Lower leg skin (tissue), 4 donors: Measurements from ENCODE around the gene EMC10. TPM values are rescaled to one million over a fixed set of nuclear protein-coding genes. Genes with fewer than 3 reads are reported as not detected.
A peak's percentile ranks its signal among the peaks of the same experiment; 100 is the strongest.

Experiments used
- DNase-seq, 2 donors: peaks; one replicate each; pipeline ENCODE4 v3.0.0-alpha.2; 2019; ENCODE audit warnings: low spot score in 2 of 2
- H3K4me3 ChIP-seq: fragments of 200-600 bp; sonication (generic); 2 replicates; pipeline ENCODE4 v1.5.1; 2017; ENCODE audit warnings: mild to moderate bottlenecking, low read depth; ENCODE audit not compliant: poor library complexity, severe bottlenecking
- POLR2A ChIP-seq, 2 donors: fragments of 450-650 bp; IDR thresholded peaks; one replicate each; pipeline ENCODE4 v1.6.1; 2016 to 2017; ENCODE audit warnings: antibody characterized with exemption in 2 of 2, mild to moderate bottlenecking in 1 of 2, moderate library complexity in 1 of 2
- WGBS, 2 donors: methylation state at CpG; one replicate each; pipeline ENCODE4 v1.1.5; 2018; 5-methylcytosine and 5-hydroxymethylcytosine counted together
- intact Hi-C: fragments of 100-400 bp; cut with DNase I; formaldehyde crosslinking; loops from one replicate; pipeline ENCODE4 v1.15.0; 2023; ENCODE audit warnings: low total_unique reads
- total RNA-seq, 4 donors: library from RNA; depleted of rRNA; stranded (reverse); fragments of >200 nt; gene quantifications; one replicate each; pipeline ENCODE4 v1.1.0, GENCODE V29; 2016
- TF ChIP-seq, protein P1 (sequence below), 3 donors: fragments of 450-650 bp; IDR thresholded peaks; one replicate each; pipeline ENCODE4 v1.5.1; 2016; ENCODE audit warnings: antibody characterized with exemption in 3 of 3, mild to moderate bottlenecking in 3 of 3, moderate library complexity in 2 of 3

The EMC10 gene
- total RNA-seq, result 10 to 100 TPM; 35.1 to 93.5 (median 67.5) TPM

DNA sequence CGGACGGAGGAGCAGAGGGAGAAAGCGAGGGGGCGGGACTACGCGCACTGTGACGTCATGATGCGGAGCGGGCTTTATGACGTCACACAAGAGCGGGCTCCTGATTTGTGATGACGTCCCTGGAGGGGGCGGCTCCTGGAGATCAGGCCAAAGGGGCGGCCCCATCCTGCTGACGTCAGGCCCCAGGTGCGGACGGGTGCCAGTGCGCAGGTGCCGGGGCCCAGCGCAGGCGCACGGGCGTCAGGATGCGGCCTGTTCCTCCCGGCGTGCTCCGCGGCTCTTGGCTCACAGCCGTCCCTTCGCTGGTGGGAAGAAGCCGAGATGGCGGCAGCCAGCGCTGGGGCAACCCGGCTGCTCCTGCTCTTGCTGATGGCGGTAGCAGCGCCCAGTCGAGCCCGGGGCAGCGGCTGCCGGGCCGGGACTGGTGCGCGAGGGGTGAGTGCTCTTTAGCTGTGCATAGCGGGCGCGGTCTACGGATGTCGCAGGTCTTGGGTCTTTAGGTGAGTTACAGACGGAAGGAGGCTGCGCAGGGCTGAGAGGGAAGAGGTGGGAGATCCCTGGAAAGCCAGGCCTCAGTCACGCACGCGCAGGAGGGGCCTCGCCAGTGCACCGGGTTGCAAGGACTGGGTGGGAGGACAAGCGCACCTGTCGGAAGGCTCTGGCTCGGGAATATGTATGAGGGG is at the start of gene EMC10, which contains the start of gene GARIN5A:
TSS of gene EMC10 (plus strand) at position 284 of the 683 bp plus-strand sequence. CDS start at position 322, 38 bp downstream.
TSS of gene GARIN5A (minus strand) at position 625 of the 683 bp plus-strand sequence. CDS start at position 165, 460 bp downstream.
- intact Hi-C loops, result no loop called here
- 2% methylated on average over 51 to 55 of the region's 58 CpGs for WGBS, 2 donors
- TF ChIP-seq, protein P1, sequence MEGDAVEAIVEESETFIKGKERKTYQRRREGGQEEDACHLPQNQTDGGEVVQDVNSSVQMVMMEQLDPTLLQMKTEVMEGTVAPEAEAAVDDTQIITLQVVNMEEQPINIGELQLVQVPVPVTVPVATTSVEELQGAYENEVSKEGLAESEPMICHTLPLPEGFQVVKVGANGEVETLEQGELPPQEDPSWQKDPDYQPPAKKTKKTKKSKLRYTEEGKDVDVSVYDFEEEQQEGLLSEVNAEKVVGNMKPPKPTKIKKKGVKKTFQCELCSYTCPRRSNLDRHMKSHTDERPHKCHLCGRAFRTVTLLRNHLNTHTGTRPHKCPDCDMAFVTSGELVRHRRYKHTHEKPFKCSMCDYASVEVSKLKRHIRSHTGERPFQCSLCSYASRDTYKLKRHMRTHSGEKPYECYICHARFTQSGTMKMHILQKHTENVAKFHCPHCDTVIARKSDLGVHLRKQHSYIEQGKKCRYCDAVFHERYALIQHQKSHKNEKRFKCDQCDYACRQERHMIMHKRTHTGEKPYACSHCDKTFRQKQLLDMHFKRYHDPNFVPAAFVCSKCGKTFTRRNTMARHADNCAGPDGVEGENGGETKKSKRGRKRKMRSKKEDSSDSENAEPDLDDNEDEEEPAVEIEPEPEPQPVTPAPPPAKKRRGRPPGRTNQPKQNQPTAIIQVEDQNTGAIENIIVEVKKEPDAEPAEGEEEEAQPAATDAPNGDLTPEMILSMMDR (IDR thresholded peaks at IDR 0.05), result no peak
- TF ChIP-seq POLR2A (IDR thresholded peaks at IDR 0.05), result no peak
- peak within 1 kb of the TSS; percentile 82 for H3K4me3 ChIP-seq
- peak; percentile 78 to 96 for DNase-seq

DNA sequence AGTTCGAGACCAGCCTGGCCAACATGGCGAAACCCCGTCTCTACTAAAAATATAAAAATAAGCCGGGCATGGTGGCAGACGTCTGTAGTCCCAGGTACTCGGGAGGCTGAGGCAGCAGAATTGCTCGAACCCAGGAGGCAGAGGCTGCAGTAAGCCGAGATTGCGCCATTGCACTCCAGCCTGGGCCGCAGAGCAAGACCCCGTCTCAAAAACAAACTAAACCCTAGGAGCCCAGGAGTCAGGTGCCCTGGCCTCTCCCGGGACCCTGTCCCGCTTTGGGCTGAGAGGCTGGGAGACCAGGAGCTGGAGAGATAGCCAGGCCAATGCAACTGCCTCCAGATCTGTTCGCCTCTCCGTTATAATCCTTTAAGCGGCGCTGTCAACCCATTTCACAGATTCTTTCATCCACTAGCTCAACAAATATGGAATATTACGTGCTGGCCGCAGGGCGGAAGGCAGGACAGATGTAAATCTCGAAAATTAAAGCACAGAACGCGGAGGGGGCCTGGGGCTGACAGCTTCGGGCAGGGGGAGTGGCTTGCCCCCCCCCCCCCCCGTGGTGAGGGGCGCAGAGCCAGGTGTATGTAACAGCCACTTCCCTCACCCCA is 48.9 kb upstream of the EMC10 start:
- no peak for TF ChIP-seq POLR2A (IDR thresholded peaks at IDR 0.05)
- TF ChIP-seq, protein P1 (IDR thresholded peaks at IDR 0.05), result no peak
- 76 to 80% methylated on average over 26 of the region's 26 CpGs for WGBS, 2 donors
- H3K4me3 ChIP-seq, result no peak overlapping the region
- intact Hi-C loops, result no loop called here
- DNase-seq, result no peak

DNA sequence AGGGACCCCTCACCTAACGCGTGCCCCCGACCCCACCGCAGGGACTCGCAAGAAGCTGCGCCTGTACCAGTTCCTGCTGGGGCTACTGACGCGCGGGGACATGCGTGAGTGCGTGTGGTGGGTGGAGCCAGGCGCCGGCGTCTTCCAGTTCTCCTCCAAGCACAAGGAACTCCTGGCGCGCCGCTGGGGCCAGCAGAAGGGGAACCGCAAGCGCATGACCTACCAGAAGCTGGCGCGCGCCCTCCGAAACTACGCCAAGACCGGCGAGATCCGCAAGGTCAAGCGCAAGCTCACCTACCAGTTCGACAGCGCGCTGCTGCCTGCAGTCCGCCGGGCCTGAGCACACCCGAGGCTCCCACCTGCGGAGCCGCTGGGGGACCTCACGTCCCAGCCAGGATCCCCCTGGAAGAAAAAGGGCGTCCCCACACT is 48.3 kb upstream of the EMC10 start:
- peak; percentile 84 to 97 for DNase-seq
- intact Hi-C loops, result no loop called here
- 6 to 7% methylated on average over 10 to 22 of the region's 38 CpGs for WGBS, 2 donors
- H3K4me3 ChIP-seq, result no peak overlapping the region
- TF ChIP-seq POLR2A (IDR thresholded peaks at IDR 0.05), result no peak
- TF ChIP-seq, protein P1 (IDR thresholded peaks at IDR 0.05), result no peak

DNA sequence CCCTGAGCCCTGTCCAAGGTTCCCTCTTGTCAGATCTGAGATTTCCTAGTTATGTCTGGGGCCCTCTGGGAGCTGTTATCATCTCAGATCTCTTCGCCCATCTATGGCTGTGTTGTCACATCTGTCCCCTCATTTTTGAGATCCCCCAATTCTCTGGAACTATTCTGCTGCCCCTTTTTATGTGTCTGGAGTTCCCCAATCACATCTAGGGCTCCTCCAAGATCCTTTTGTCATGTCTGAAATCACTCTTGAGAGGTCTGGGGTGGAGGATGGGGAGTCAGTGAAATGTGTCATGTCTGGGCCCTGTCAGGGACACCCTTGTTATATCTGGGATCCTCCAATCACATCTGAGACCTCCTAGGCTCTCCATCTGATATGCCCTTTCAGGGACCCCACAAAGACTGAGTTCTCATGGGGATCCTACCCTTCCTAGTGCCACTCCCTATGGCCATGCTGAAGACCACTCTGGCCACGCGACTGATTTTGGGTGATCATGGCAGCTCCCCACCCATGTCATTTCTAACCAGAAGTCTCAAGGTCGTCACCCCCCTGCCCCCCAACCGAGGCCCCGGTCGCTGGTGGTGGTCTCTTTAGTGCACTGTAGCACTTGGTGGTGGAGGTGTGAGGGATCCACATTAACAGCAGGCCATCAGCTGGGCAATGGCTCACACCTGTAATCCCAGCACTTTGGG is 47.4 kb upstream of the EMC10 start:
- 90 to 93% methylated on average over 7 of the region's 7 CpGs for WGBS, 2 donors
- intact Hi-C loops, result no loop called here
- TF ChIP-seq POLR2A (IDR thresholded peaks at IDR 0.05), result no peak
- TF ChIP-seq, protein P1 (IDR thresholded peaks at IDR 0.05), result no peak
- DNase-seq, result no peak
- H3K4me3 ChIP-seq, result no peak overlapping the region

DNA sequence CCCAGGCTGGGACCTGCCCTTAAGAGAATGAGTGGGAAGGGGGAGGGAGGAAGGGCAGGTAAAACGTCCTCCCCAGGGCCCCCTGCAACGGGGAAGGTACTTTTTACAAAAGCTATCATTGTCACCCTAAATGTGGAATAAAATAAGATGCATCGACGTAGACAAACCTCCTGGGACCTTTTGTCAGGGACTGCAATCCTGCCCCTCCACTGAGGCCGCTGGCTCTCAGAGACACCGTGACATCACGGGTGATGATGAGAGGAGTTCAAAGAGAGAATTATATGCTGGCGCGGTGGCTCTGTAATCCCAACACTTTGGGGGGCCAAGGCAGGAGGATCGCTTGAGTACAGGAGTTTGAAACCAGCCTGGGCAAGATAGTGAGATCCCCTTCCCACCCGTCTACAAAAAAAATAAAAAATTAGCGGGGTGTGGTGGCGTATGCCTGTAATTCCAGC is 45.4 kb upstream of the EMC10 start:
- no peak for TF ChIP-seq POLR2A (IDR thresholded peaks at IDR 0.05)
- TF ChIP-seq, protein P1 (IDR thresholded peaks at IDR 0.05), result no peak
- H3K4me3 ChIP-seq, result no peak overlapping the region
- WGBS, 2 donors, result 28 to 31% methylated on average over 13 of the region's 13 CpGs
- DNase-seq, result no peak
- intact Hi-C loops, result no loop called here
